Fibroblast of peridontal ligament (primary cell): ENCODE results near the gene WFS1.

ENCODE experiments used
- DNase-seq: peaks from one replicate; pipeline ENCODE4 v3.0.0-alpha.2; 2010; ENCODE audit errors: extremely low read depth

The WFS1 gene

DNA sequence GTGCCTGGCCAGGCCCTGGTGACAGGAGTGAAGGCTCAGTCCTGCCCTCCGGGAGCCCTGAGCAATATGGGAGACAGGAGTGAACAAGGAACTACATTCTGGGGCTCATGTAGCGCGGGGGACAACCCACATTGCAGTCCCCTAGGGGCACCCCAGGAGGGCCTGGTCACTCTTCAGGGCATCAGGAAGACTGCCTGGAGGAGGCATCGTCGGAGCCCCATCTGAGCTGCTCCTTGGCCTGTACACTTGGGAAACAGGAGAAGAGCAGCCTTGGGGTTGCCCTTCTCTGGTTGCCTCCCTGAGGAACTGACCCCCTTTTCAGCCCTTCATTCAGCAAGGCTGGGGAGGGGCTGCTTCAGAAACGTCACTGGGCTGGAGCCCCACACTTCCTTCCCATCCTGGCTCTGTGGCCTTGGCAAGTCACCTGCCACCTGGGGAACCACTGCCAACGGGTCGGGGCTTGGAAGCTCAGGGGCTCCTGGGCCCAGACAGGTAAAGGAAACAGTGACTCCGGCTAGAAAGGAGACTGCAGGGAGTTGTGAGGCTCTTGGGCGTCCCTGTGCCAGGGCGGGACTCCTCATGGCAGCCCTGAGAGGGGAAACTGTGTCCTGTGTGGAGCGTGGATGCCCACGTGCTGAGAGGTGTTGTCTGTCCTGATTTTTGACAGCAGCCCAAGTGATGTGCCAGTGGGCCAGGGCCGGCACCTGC, 10.1 kb downstream of the WFS1 start:
- DNase-seq = no peak

DNA sequence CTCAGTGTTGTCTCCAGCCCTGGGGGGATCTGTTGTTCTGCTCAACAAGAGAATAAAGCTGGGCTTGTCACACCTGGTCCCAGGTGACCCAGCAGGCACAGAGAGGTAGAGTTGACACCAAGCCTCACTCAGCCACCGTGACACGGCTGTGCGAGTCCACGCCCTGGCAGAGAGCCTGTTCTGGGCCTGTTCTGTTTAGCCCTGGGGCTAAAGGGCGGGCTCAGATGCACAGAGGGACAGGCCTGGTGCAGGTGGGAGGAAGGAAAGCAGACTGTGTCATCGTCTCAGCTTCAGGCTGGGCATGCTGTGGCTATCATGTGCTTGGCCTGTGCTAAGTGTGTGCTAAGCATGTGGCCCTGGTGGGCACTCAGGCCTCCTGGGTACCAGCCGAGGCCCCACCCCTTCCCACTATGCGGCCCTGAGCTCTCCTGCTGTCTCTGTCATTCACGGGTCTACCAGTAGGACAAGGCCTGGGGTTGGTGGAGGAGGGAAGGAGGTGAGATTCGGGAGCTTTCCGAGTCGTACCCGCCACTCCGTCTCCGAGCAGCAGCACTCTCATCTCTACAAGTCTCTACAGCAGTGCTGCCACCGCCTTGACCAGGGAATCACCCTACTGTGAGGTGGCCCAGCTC, 10.8 kb downstream of the WFS1 start:
- DNase-seq = no peak

DNA sequence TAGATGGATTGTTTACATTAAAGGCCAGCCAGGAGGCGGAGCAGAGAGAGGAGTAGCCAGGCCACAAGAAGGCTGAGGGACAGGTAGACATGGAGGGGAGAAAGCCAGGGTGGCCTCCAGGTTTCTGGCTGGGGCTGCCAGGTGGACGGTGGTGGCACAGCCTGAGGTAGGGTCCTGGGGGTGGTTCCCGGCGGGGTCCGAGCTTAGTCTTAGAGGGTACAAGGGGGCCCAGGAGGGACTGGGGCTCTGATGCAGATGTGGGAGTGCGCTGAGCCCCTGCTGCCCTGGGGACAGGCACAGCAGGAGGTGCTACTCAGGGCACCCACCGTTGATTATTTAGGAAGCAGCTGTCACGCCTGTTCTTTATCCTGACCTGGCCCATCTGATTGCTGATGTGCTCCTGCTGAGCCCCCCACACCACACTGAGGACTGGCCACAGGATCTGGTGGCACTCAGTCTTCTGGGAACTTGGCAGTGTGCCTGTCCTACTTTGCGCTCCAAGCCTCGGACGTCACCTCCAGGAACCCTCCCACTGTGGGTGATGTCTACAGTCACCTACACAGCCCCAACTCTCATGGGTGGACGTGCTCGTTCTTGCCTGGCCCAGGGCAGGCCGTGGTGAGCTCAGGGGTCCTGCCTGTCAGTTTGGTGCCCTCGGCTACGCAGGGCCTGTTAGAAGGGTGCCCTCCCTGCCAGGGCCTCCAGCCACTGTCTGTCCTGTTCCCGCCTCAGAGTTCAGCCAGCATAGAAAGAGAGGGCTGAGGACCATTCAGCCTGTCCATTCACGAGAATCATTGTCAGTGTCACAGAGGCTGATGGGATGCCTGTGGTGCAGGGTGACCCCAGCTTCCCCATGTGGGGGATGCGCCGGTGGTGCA, 12.0 kb downstream of the WFS1 start:
- no peak for DNase-seq

DNA sequence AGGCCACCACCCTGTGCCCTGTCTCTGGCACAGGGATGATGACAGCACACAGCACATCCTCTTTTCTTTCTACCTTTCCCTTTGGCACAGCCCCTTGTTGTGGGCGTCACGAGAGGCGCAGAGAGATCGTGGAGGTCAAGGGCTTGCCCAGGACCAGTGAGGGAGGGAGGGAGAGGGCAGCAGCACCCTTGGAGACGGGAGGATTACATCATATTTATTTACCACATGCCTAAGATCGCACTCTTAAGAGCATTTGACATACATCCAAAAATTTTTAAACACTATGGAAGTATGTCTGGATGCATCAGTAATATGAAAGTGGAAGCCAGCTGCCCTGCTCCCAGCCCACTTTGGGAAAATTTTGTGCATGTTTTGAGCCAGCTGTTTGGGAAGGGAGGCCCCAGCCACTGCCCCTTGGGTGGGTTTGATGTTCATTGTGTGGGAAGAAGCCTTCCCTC, 12.7 kb downstream of the WFS1 start:
- peak; percentile 53 for DNase-seq

DNA sequence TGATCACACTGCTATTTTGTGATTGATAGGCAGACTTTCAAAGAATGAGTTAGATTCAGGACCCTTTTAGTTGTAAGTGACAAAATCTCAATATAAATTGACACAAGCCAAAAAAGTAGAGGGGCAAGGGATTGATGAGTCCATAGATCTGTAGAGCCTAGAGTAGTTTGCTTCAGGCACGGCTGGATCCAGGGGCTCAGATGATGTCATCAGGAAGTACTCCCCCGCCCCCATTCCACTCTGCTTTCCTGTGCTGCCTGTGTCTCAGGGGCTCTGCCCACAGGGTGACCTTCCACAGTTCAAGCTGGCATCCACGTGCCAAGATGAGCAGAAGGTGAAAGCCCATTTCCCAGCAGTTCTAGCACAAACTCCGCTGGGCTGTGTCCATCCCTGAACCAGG, 13.6 kb downstream of the WFS1 start:
- DNase-seq = no peak

DNA sequence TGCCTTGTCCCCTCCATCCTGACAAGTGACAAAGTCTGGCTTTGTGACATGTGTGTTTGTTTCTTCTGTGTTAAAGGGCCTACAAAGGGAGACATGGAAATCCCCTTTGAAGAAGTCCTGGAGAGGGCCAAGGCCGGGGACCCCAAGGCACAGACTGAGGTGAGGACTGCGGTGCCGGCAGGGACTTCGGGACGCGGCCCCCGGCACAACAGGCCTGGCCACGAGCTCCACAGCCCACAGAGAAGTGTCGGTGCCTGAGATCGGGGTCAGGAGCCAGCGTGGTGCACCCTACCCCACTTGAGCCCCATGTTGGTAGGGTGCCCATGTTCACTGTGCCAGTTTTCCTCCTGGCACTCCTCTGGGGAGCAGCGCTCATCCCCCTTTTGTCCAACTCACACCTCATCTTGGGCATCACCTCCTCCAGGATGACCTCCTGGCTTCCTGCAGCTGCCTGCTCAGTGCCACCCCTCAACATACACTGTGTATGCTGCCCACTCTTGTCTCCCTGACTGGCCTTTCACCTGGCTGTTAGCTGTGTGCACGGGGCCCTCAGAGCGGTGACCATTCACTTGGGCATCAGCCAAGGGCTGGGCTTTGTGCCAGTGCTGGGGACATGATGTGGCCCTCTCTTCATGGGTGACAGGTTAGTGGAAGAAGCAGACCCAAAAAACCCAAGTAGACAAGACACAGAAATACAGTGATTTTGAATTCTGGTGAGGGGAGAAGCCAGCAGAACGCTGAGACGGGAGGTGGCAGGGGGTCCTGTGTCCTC, 17.6 kb downstream of the WFS1 start:
- no peak for DNase-seq

DNA sequence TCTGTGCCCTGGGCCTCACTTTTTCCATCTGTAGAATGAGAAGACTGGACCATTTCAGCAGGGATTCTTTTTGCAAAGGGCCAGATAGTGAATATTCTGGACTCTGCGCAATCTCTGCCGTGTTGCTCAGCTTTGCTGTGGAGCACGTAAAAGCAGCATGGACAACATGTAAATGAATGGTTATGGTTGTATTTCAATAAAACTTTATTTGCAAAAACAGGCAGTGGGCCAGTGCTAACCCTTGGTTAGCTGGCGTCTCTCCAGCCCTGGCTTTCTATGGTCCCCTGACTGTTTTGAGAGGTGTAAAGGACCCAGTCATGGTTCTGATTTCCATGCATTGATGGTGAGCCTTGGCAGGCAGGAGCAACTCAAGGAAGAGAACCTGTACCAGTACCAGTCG, 18.7 kb downstream of the WFS1 start:
- DNase-seq = no peak

DNA sequence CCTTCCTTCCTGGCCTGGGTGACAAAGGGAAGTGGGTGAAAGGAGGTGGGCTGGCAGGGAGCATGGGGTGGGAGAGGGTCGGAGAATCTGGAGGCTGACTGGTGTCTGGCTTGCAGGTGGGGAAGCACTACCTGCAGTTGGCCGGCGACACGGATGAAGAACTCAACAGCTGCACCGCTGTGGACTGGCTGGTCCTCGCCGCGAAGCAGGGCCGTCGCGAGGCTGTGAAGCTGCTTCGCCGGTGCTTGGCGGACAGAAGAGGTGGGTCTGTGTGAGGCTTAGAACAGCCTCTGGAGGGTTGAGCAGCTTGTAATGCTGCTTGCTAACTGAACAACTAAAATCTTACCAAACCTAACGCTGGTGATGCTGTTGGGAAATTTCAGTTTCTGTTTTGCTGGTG, 19.2 kb downstream of the WFS1 start:
- DNase-seq = no peak

DNA sequence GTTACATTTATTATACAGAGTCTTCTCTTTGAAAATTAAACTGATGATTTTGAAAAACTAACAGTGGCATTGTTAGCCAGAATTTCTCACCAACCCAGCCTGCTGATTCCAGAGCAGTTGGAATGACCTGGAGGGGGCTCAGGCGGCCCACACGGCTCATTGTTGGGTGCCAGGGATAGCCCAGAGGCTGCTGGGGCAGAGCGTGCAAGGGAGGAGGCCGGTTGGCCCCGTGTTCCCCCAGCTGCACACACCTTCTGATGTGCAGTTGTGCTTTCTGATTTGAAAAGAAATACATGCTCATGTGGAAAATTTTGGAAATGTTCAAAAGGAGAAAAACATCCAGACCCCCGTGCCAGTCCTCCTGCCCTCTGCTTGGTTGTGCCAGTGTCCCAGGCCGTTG, 20.6 kb downstream of the WFS1 start:
- DNase-seq = no peak

DNA sequence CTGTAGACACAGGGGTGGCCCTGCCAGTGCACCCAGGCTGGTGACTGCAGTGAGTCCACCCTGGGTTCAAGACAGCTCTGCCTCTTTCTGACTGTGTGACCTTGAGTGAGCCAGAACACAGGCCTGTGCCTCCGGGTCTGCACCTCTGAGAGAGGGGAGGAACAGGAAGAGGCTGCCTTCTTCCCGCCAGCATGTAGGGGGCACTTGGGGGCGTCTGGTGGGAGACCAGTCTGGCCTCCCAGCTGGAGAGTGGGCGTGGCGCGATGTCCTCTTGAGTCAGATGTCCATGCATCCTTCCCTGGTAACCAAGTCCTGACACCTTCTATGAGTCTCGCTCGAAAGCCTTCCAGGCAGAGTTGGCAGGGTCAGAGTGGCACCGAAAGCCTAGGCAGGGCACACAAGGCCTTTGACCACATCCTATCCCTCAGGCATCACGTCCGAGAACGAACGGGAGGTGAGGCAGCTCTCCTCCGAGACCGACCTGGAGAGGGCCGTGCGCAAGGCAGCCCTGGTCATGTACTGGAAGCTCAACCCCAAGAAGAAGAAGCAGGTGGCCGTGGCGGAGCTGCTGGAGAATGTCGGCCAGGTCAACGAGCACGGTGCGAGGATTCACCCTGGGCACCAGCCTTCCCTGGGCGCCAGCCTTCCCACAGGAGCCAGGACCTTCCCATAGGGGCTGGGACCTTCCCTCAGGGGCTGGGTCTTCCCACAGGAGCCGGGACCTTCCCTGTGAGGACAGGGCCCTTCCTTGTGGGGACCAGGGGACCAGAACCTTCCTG, 21.3 kb downstream of the WFS1 start:
- no peak for DNase-seq

DNA sequence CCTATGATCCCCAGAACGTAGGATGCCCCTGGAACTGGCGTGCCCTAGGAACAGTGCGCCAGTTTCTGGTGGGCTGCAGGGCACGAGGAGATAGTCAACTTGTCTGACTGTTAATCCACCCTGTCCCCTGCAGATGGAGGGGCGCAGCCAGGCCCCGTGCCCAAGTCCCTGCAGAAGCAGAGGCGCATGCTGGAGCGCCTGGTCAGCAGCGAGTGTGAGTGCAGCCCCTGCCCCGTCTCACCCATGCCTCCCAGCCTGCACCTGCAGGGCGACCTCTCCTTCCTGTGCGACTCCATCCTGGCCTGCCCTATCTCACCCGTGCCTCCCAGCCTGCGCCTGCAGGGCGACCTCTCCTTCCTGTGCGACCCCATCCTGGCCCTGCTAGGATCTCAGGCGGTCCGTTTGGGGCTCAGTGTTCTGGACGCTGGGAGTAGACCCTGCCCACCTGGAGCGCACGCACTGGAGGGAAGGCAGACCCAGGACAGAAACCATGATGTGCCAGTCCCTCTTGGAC, 22.2 kb downstream of the WFS1 start:
- DNase-seq = no peak

DNA sequence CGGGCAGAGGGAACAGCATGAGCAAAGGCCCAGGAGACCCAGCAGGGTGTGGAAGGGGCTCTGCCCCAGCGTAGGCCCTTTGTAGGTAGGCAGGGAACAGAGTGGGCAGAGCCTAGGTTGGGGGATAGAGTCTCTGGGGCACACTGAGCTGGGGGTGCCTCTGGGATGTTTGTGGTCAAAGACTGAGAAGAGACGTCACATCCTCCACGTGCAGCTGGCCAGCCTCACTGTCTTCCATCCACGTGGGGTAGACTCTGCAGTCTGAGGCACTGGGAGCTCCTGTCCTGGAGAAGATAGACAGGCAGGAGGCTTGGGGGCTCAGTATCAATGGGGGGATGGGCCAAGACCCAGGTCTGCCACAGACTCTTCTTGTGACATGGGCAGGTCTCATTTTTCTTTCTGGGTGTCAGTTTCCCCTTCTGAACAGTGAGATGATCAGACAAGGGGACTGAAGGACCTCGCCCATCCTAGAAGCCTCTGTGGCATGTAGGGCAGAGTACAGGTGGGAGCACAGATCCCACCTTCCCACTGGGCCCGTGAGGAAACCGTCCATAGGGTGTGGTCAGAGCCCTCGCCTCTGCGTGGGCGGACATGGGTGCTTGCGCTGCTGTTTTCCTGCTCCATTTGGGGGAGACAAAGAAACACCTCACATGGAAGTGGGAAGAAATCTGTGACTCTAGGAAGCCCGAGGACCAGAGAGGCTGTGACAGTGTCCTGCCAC, 22.9 kb downstream of the WFS1 start:
- no peak for DNase-seq

DNA sequence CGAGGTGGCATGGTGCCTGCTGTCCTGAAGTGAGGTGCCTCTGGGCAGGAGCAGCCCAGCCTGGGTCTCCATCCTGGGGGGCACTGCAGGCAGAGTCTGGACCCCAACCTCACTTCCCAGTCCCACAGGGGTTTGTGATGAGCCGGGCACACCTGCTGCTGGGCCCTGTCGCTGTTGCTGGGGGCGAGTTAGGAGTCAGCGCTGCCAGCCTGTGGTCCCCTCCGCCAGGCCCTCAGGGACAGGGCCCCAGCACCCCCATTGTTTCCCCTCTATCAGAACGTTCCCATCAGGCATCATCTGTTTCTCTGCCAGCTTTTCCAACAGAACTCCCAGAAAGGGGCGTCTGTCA, 23.4 kb downstream of the WFS1 start:
- no peak for DNase-seq

DNA sequence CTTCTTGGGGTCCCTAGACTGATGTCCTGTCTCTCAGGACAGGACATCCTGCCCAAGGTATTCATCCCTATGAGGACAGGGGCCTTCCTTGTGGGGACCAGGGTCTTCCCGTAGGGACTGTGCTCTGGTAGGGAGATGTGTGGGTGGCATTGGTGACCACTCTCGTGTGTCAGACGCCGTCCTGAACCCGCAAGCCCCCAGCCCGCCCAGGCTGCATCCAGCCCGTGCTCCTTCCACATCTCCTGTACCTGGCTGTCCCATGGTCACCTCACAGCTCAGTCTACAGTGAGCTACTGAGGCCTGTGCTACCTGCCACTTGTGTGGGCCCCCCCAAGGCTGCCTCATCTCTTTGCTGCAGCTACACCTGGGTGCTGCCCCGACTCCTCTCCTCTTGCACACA, 24.0 kb downstream of the WFS1 start:
- DNase-seq = no peak

DNA sequence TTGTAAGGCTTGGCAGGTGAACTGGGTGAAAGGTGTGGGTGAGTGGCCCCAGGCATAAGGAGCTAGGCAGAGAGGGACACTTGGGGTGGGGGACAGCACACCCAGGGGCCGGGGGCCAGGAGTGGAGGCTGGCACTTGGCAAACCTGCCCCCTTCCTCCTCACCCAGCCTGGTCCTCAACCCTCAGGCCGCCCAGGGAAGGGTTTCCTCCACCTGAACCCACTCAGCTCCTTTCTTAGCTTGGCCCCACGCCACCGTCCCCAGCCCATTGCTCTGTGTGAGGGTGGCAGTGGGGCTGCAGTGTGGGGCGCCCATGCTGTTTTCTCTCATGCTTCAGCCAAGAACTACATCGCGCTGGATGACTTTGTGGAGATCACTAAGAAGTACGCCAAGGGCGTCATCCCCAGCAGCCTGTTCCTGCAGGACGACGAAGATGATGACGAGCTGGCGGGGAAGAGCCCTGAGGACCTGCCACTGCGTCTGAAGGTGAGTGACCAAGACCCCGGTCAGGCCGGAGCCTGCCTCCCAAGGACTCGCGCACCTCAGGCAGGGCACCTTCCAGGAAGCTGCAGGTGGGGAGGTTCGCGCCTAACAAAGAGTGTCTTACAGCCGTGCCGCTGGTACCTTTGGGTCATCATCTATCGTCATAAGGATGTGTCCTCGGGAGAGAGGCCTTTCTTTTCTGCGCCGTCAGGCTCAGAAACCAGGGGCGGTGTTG, 25.2 kb downstream of the WFS1 start:
- no peak for DNase-seq

DNA sequence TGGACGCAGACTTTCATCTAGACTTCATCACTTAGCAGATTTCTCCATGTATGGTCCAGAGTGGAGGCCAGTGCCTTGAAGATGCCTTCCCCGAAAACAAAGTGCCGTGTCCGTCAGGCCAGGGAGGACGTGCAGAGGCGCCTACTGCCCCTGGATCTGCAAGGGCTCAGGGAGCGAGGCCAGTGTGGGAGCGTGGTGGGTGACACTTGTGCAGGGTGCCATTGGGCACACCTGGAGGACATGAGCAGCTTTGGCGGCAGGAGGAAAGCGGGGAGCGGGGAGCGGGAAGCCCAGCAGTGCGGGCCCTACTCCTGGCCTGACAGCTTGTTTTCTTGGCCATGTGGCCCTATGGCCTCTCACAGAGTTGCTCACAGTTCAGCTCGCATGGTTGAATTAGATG, 25.8 kb downstream of the WFS1 start:
- no peak for DNase-seq

DNA sequence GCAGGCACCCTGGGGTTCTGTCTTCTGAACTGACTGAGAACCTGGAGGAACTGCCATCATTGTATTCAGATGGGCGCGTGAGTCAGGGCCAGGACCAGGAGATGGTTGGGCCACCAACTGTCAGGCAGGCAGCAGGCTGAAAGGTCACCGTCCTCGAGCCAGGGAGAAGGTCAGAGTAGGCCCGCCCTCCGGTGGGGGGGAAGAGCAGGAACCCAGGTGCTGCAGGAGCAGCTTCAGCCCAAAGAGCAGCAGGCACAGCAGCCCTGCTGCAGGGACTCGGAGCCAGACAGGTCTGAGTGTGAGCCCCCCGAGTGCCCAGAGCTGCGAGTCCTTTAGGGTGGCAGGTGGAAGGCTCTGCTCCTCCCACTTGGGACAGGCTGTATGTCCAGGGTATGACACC, 26.4 kb downstream of the WFS1 start:
- no peak for DNase-seq

DNA sequence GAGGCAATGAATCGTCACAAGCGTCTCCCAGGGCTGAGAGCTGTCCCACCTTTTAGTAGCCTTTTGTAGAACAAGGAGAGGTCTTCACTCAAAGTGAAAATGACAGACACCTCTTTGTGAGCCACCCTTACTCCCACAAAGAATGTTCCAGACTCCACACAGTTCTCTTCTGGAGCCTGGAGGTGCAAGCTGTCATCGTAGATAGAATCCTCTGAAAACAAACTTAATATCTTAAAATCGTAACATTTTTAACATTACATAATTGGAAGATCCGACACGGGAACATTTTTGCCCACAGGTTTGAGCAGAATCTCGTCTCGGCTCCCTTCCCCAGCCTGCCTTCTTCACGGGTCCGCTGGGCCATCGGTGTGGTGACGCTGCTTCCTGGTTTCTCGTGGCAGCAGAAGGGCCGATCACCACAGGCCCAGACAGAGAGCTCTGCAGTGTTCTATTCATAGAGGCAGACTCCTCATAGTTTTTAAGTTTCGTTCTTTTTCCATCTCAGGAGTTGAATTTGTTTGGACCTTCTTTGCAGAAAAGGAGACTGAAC, 27.7 kb downstream of the WFS1 start:
- DNase-seq = no peak

DNA sequence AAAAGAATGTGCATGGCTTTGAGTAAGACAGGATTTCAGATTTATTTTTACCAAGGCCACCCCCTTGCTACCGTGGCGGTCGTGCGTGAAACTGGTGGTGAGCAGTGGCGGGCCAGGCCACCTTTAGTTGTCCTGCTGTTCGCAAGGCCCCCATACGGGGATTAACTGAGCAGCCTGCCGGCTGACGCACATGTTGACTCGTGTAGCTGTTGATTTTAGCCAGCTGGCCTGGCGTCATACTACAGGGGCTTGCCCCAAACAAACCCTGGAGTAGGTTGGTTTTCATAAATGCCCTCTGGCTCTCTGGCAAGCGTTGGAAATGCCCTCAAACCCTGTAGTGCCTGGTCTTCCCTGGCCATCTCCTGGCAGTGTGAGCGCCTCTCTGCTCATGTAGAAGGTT, 28.4 kb downstream of the WFS1 start:
- DNase-seq = no peak

DNA sequence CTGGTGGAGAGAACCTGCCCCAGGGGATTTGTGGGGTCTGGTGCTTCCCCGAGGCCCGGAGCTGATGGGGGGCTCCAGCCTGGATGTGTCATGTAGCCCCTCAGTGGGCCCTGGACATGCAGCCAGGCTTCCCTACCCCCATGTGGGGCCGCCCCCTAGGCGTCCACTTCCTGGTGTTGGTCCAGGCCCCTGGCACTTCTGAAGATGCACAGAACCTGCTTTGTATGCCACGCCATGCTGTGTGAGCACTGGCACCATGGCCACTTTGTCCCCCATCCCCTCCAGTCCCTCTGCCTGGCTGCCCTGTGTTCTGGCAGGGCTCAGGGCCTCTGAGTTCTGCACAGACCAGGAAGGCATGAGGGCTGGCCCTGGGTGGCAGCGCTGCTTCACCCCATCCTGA, 29.2 kb downstream of the WFS1 start:
- DNase-seq = no peak
